CD14-positive monocyte (primary cell): ENCODE results near the gene ALPK3. TPM values are rescaled to one million over a fixed set of nuclear protein-coding genes. Genes with fewer than 3 reads are reported as not detected.

Experiments used
- DNase-seq, 3 donors: peaks; one replicate each; pipeline ENCODE4 v3.0.0-alpha.2; 2011 to 2022
- H2AFZ ChIP-seq: 2 replicates; pipeline ENCODE4 v1.6.0; 2012; ENCODE audit warnings: mild to moderate bottlenecking, low read depth, low read length, inconsistent platforms; ENCODE audit not compliant: insufficient read depth, poor library complexity, severe bottlenecking
- H3K27ac ChIP-seq, 2 donors: 1 replicate in 1 of 2; 2 replicates in 1 of 2; pipeline ENCODE4 v1.5.1; 2012 to 2013; ENCODE audit warnings: low read length in 2 of 2, control low read depth in 1 of 2, inconsistent platforms in 1 of 2, low read depth in 1 of 2, mild to moderate bottlenecking in 1 of 2
- H3K27me3 ChIP-seq, 2 donors: one replicate each; pipeline versions ENCODE4 v1.6.0 to v1.6.1; 2011 to 2013; ENCODE audit warnings: low read length in 2 of 2; ENCODE audit not compliant: control insufficient read depth in 2 of 2, insufficient read depth in 2 of 2
- H3K36me3 ChIP-seq, 2 donors: replicated peaks in 1 of 2; 1 replicate in 1 of 2; 2 replicates in 1 of 2; pipeline versions ENCODE4 v1.5.1 to v1.6.1; 2012 to 2013; ENCODE audit warnings: low read length in 2 of 2, control low read depth in 1 of 2, inconsistent platforms in 1 of 2, mild to moderate bottlenecking in 1 of 2; ENCODE audit not compliant: insufficient read depth in 2 of 2, control insufficient read depth in 1 of 2
- H3K4me1 ChIP-seq, 2 donors: 1 replicate in 1 of 2; 2 replicates in 1 of 2; pipeline versions ENCODE4 v1.5.1 to v1.6.1; 2012 to 2013; ENCODE audit warnings: low read length in 2 of 2, control low read depth in 1 of 2, inconsistent platforms in 1 of 2, mild to moderate bottlenecking in 1 of 2, moderate library complexity in 1 of 2; ENCODE audit not compliant: insufficient read depth in 2 of 2, control insufficient read depth in 1 of 2
- H3K4me2 ChIP-seq: replicated peaks from 2 replicates; pipeline ENCODE3; 2012; ENCODE audit warnings: low read length, moderate library complexity, mild to moderate bottlenecking; ENCODE audit not compliant: poor library complexity, severe bottlenecking; ENCODE audit errors: extremely low read depth
- H3K4me3 ChIP-seq, 3 experiments: fragments of 200-600 bp in 1 of 3; sonication (generic) in 1 of 3; replicated peaks in 1 of 3; 1 replicate in 2 of 3; 2 replicates in 1 of 3; pipeline ENCODE4 v1.5.1; 2011 to 2013; ENCODE audit warnings: low read length in 3 of 3, mild to moderate bottlenecking in 3 of 3, control low read depth in 2 of 3, low read depth in 2 of 3, inconsistent platforms in 1 of 3, moderate library complexity in 1 of 3
- H3K79me2 ChIP-seq: 2 replicates; pipeline ENCODE4 v1.6.0; 2012; ENCODE audit warnings: mild to moderate bottlenecking, control low read depth, inconsistent platforms, low read length, moderate library complexity; ENCODE audit not compliant: insufficient read depth
- H3K9ac ChIP-seq: 2 replicates; pipeline ENCODE4 v1.6.0; 2017; ENCODE audit warnings: low read length, mild to moderate bottlenecking; ENCODE audit not compliant: insufficient read depth, poor library complexity, severe bottlenecking
- H3K9me3 ChIP-seq, 2 donors: replicated peaks in 1 of 2; 1 replicate in 1 of 2; 2 replicates in 1 of 2; pipeline versions ENCODE4 v1.5.1 to v1.6.1; 2012 to 2013; ENCODE audit warnings: low read length in 2 of 2, control low read depth in 1 of 2; ENCODE audit not compliant: control insufficient read depth in 1 of 2, insufficient read depth in 1 of 2
- H4K20me1 ChIP-seq: 2 replicates; pipeline ENCODE4 v1.6.0; 2012; ENCODE audit warnings: mild to moderate bottlenecking, low read length, control low read depth, moderate library complexity; ENCODE audit not compliant: insufficient read depth
- H3K27ac Mint-ChIP-seq, 7 donors: one replicate each; pipeline ENCODE4 v1.8.0; 2020; ENCODE audit warnings: mild to moderate bottlenecking in 7 of 7, mixed read lengths in 7 of 7, moderate library complexity in 6 of 7, inconsistent platforms in 2 of 7
- H3K27me3 Mint-ChIP-seq, 3 donors: one replicate each; pipeline ENCODE4 v1.8.0; 2021 to 2022; ENCODE audit warnings: low read depth in 3 of 3, mild to moderate bottlenecking in 3 of 3, mixed read lengths in 3 of 3, moderate library complexity in 3 of 3, inconsistent platforms in 1 of 3
- H3K36me3 Mint-ChIP-seq, 2 donors: one replicate each; pipeline ENCODE4 v1.8.0; 2020; ENCODE audit warnings: mixed read lengths in 2 of 2, inconsistent platforms in 1 of 2, mild to moderate bottlenecking in 1 of 2
- H3K4me1 Mint-ChIP-seq: one replicate; pipeline ENCODE4 v1.8.0; 2020; ENCODE audit warnings: mild to moderate bottlenecking, mixed read lengths
- H3K4me3 Mint-ChIP-seq, 2 donors: one replicate each; pipeline ENCODE4 v1.8.0; 2020; ENCODE audit warnings: mild to moderate bottlenecking in 2 of 2, mixed read lengths in 2 of 2, moderate library complexity in 1 of 2
- H3K9me3 Mint-ChIP-seq, 7 donors: one replicate each; pipeline ENCODE4 v1.8.0; 2020 to 2022; ENCODE audit warnings: mixed read lengths in 7 of 7, mild to moderate bottlenecking in 6 of 7, moderate library complexity in 6 of 7, inconsistent platforms in 2 of 7
- CTCF ChIP-seq: fragments of 200-600 bp; IDR thresholded peaks from one replicate; pipeline ENCODE4 v1.8.0; 2022; ENCODE audit warnings: antibody characterized with exemption, mild to moderate bottlenecking
- WGBS: methylation state at CpG from one replicate; pipeline ENCODE4 v1.1.5; 2013; ENCODE audit warnings: missing lambda C conversion rate; ENCODE audit not compliant: insufficient coverage; 5-methylcytosine and 5-hydroxymethylcytosine counted together
- intact Hi-C, 2 donors: fragments of 100-400 bp; cut with micrococcal nuclease; formaldehyde crosslinking; loops; one replicate each; pipeline versions ENCODE4 v1.15.0 to v1.15.1; 2023
- polyA plus RNA-seq, 3 donors: library from polyadenylated mRNA; depleted of rRNA in 1 of 3; unstranded in 2 of 3; stranded (reverse) in 1 of 3; fragments of 300-500 nt in 2 of 3; fragments of >200 nt in 1 of 3; fragmentation: Illumina TruSeq in 2 of 3; gene quantifications; 1 replicate in 2 of 3; 2 replicates in 1 of 3; pipeline ENCODE4 v1.2.3, GENCODE V29; 2012 to 2021

The ALPK3 gene
- polyA plus RNA-seq, 3 donors = 0.02 to 0.12 TPM; not detected in 1

GRCh38 chr15:84871428-84871985 is 54.4 kb downstream of the ALPK3 start:
- Histone ChIP-seq H3K4me2 (no peak overlapping the region), H3K4me3 (no peak overlapping the region), H3K27ac (no peak overlapping the region), H3K27me3 (no peaks in the 10 kb centered on the region), H3K36me3 (no peaks in the 10 kb centered on the region), H3K9ac (no peak overlapping the region), H4K20me1 (no peaks in the 10 kb centered on the region), H2AFZ (no peak overlapping the region), H3K79me2 (no peaks in the 10 kb centered on the region), H3K4me1 (peaks cover 8 to 9% of the 10 kb centered on the region in 2 donors), H3K9me3 (no peaks in the 10 kb centered on the region)
- no peak overlapping the region for H3K4me3 Mint-ChIP-seq
- no peak overlapping the region for H3K27ac Mint-ChIP-seq
- H3K9me3 Mint-ChIP-seq = peaks cover 0 to 1% (median 0%) of the 10 kb centered on the region in 7 donors
- peaks cover 1 to 3% (median 2%) of the 10 kb centered on the region in 3 donors for H3K27me3 Mint-ChIP-seq
- WGBS = 93% methylated on average over 6 of the region's 9 CpGs
- no peak for TF ChIP-seq CTCF
- peaks cover 13% of the 10 kb centered on the region for H3K4me1 Mint-ChIP-seq
- no peaks in the 10 kb centered on the region for H3K36me3 Mint-ChIP-seq
- no peak for DNase-seq
- intact Hi-C loops = no loop called here

GRCh38 chr15:84872009-84872910 is 55.1 kb downstream of the ALPK3 start:
- intact Hi-C loops = no loop called here
- H3K4me1 Mint-ChIP-seq = peaks cover 18% of the 10 kb centered on the region
- H3K27ac ChIP-seq = no peak overlapping the region
- no peak overlapping the region for H3K4me2 ChIP-seq
- no peaks in the 10 kb centered on the region for H3K9me3 ChIP-seq
- H3K27me3 Mint-ChIP-seq = peaks cover 1 to 3% (median 2%) of the 10 kb centered on the region in 3 donors
- H3K79me2 ChIP-seq = no peaks in the 10 kb centered on the region
- H3K27ac Mint-ChIP-seq = no peak overlapping the region
- no peak overlapping the region for H3K9ac ChIP-seq
- no peak for TF ChIP-seq CTCF
- no peak overlapping the region for H2AFZ ChIP-seq
- no peaks in the 10 kb centered on the region for H4K20me1 ChIP-seq
- H3K36me3 Mint-ChIP-seq = no peaks in the 10 kb centered on the region
- H3K4me1 ChIP-seq = peaks cover 8 to 9% of the 10 kb centered on the region in 2 donors
- H3K9me3 Mint-ChIP-seq = peaks cover 0 to 1% (median 0%) of the 10 kb centered on the region in 7 donors
- H3K4me3 Mint-ChIP-seq = no peak overlapping the region
- no peaks in the 10 kb centered on the region for H3K36me3 ChIP-seq
- WGBS = 94% methylated on average over 13 of the region's 17 CpGs
- DNase-seq = no peak
- no peak overlapping the region for H3K4me3 ChIP-seq
- H3K27me3 ChIP-seq = no peaks in the 10 kb centered on the region
